Rectal smooth muscle tissue (tissue), 1 donor: ENCODE data around the gene PASD1.
"Not testable (repeated sequence)": the region's sequence is repeated elsewhere in the genome, so short reads cannot be mapped to it uniquely, and the experiment has no call there.

Experiments
- H3K27ac ChIP-seq: one replicate; pipeline ENCODE4 v1.7.0; 2013; ENCODE audit warnings: low read depth, low read length, inconsistent platforms
- H3K27me3 ChIP-seq: one replicate; pipeline ENCODE4 v1.7.0; 2013; ENCODE audit warnings: low read length; ENCODE audit not compliant: control insufficient read depth, insufficient read depth
- H3K36me3 ChIP-seq: one replicate; pipeline ENCODE4 v1.7.0; 2013; ENCODE audit warnings: low read length; ENCODE audit not compliant: control insufficient read depth, insufficient read depth
- H3K4me1 ChIP-seq: one replicate; pipeline ENCODE4 v1.7.0; 2013; ENCODE audit warnings: low read length; ENCODE audit not compliant: control insufficient read depth, insufficient read depth
- H3K4me3 ChIP-seq: one replicate; pipeline ENCODE4 v1.7.0; 2013; ENCODE audit warnings: low read length
- H3K9ac ChIP-seq: one replicate; pipeline ENCODE4 v1.7.0; 2013; ENCODE audit warnings: low read length

PASD1 gene

GRCh38 chrX:151562485-151562884 is 990 bp upstream of the PASD1 start:
- not testable (repeated sequence) for H3K9ac ChIP-seq, H3K27ac ChIP-seq, H3K4me3 ChIP-seq, H3K36me3 ChIP-seq, H3K4me1 ChIP-seq, H3K27me3 ChIP-seq

GRCh38 chrX:151563003-151563402 is 472 bp upstream of the PASD1 start:
- H3K27me3 ChIP-seq, H3K9ac ChIP-seq, H3K4me3 ChIP-seq, H3K36me3 ChIP-seq, H3K27ac ChIP-seq, H3K4me1 ChIP-seq: not testable (repeated sequence)

GRCh38 chrX:151564035-151564434 is 560 bp downstream of the PASD1 start:
- Histone ChIP-seq H3K27ac (no peak overlapping the region), H3K4me1 (no peaks in the 10 kb centered on the region), H3K9ac (no peak overlapping the region), H3K36me3 (no peaks in the 10 kb centered on the region), H3K4me3 (no peak overlapping the region), H3K27me3 (no peaks in the 10 kb centered on the region)

GRCh38 chrX:151566872-151567271 is 3.4 kb downstream of the PASD1 start:
- H3K36me3 ChIP-seq, H3K27ac ChIP-seq, H3K9ac ChIP-seq, H3K27me3 ChIP-seq, H3K4me3 ChIP-seq, H3K4me1 ChIP-seq: not testable (repeated sequence)

GRCh38 chrX:151570561-151570960 is 7.1 kb downstream of the PASD1 start:
- Histone ChIP-seq H3K27me3 (no peaks in the 10 kb centered on the region), H3K4me3 (no peak overlapping the region), H3K36me3 (no peaks in the 10 kb centered on the region), H3K9ac (no peak overlapping the region), H3K27ac (no peak overlapping the region), H3K4me1 (no peaks in the 10 kb centered on the region)

- H3K27ac ChIP-seq, H3K4me3 ChIP-seq, H3K27me3 ChIP-seq, H3K36me3 ChIP-seq, H3K9ac ChIP-seq, H3K4me1 ChIP-seq: not testable (repeated sequence)
Observed at GRCh38 chrX:151593384-151593783, 29.9 kb downstream of the PASD1 start.

GRCh38 chrX:151596282-151596681 is 32.8 kb downstream of the PASD1 start:
- Histone ChIP-seq H3K27me3 (no peaks in the 10 kb centered on the region), H3K36me3 (no peaks in the 10 kb centered on the region)

GRCh38 chrX:151604931-151605330 is 41.5 kb downstream of the PASD1 start:
- H3K4me3 ChIP-seq: no peak overlapping the region
- H3K4me1 ChIP-seq: no peaks in the 10 kb centered on the region
- H3K27me3 ChIP-seq: no peaks in the 10 kb centered on the region
- H3K27ac ChIP-seq: no peak overlapping the region
- no peaks in the 10 kb centered on the region for H3K36me3 ChIP-seq
- H3K9ac ChIP-seq: no peak overlapping the region

More at GRCh38 chrX:151596282-151596681, 32.8 kb downstream of the PASD1 start:
- no peaks in the 10 kb centered on the region for H3K4me1 ChIP-seq
- no peak overlapping the region for H3K9ac ChIP-seq
- H3K4me3 ChIP-seq: no peak overlapping the region
- no peak overlapping the region for H3K27ac ChIP-seq

- Histone ChIP-seq H3K27ac (no peak overlapping the region), H3K36me3 (no peaks in the 10 kb centered on the region), H3K4me1 (no peaks in the 10 kb centered on the region), H3K9ac (no peak overlapping the region), H3K27me3 (no peaks in the 10 kb centered on the region), H3K4me3 (no peak overlapping the region)
Observed at GRCh38 chrX:151609222-151609621, 45.7 kb downstream of the PASD1 start.

- H3K27me3 ChIP-seq: peaks cover 2% of the 10 kb centered on the region
- H3K27ac ChIP-seq: no peak overlapping the region
- H3K4me1 ChIP-seq: no peaks in the 10 kb centered on the region
- no peaks in the 10 kb centered on the region for H3K36me3 ChIP-seq
- no peak overlapping the region for H3K9ac ChIP-seq
- no peak overlapping the region for H3K4me3 ChIP-seq
Observed at GRCh38 chrX:151621422-151621821, 57.9 kb downstream of the PASD1 start.

GRCh38 chrX:151624677-151625076 is 61.2 kb downstream of the PASD1 start:
- Histone ChIP-seq H3K4me1 (no peaks in the 10 kb centered on the region), H3K4me3 (no peak overlapping the region), H3K9ac (no peak overlapping the region), H3K36me3 (no peaks in the 10 kb centered on the region), H3K27me3 (peaks cover 2% of the 10 kb centered on the region), H3K27ac (no peak overlapping the region)

GRCh38 chrX:151631822-151632221 is 68.3 kb downstream of the PASD1 start:
- Histone ChIP-seq H3K27me3 (no peaks in the 10 kb centered on the region), H3K4me3 (no peak overlapping the region), H3K27ac (no peak overlapping the region), H3K4me1 (no peaks in the 10 kb centered on the region), H3K36me3 (no peaks in the 10 kb centered on the region), H3K9ac (no peak overlapping the region)

- Histone ChIP-seq H3K9ac (no peak overlapping the region), H3K27ac (no peak overlapping the region), H3K4me1 (no peaks in the 10 kb centered on the region), H3K27me3 (no peaks in the 10 kb centered on the region), H3K4me3 (no peak overlapping the region), H3K36me3 (no peaks in the 10 kb centered on the region)
Observed at GRCh38 chrX:151633157-151633556, 69.7 kb downstream of the PASD1 start.
